Muscle layer of duodenum (tissue), 2 donors: ENCODE data around the gene FES.

Experiments
- H3K27ac ChIP-seq: one replicate; pipeline ENCODE4 v1.7.0; 2013; ENCODE audit warnings: mild to moderate bottlenecking, low read length
- H3K27me3 ChIP-seq: one replicate; pipeline ENCODE4 v1.7.0; 2013; ENCODE audit warnings: low read depth, mild to moderate bottlenecking, control low read depth, low read length
- H3K36me3 ChIP-seq, 2 donors: one replicate each; pipeline ENCODE4 v1.7.0; 2013; ENCODE audit warnings: low read length in 2 of 2, control low read depth in 1 of 2, mild to moderate bottlenecking in 1 of 2; ENCODE audit not compliant: insufficient read depth in 2 of 2, control insufficient read depth in 1 of 2
- H3K4me1 ChIP-seq, 2 donors: one replicate each; pipeline ENCODE4 v1.7.0; 2013; ENCODE audit warnings: low read length in 2 of 2, mild to moderate bottlenecking in 2 of 2, control low read depth in 1 of 2, moderate library complexity in 1 of 2; ENCODE audit not compliant: insufficient read depth in 2 of 2, control insufficient read depth in 1 of 2
- H3K4me3 ChIP-seq, 2 donors: one replicate each; pipeline ENCODE4 v1.7.0; 2013; ENCODE audit warnings: low read length in 2 of 2, low read depth in 1 of 2, mild to moderate bottlenecking in 1 of 2
- H3K9me3 ChIP-seq, 2 donors: one replicate each; pipeline ENCODE4 v1.7.0; 2013; ENCODE audit warnings: low read length in 2 of 2, control low read depth in 1 of 2, mild to moderate bottlenecking in 1 of 2; ENCODE audit not compliant: control insufficient read depth in 1 of 2
- donor health status: healthy.

Gene FES

DNA sequence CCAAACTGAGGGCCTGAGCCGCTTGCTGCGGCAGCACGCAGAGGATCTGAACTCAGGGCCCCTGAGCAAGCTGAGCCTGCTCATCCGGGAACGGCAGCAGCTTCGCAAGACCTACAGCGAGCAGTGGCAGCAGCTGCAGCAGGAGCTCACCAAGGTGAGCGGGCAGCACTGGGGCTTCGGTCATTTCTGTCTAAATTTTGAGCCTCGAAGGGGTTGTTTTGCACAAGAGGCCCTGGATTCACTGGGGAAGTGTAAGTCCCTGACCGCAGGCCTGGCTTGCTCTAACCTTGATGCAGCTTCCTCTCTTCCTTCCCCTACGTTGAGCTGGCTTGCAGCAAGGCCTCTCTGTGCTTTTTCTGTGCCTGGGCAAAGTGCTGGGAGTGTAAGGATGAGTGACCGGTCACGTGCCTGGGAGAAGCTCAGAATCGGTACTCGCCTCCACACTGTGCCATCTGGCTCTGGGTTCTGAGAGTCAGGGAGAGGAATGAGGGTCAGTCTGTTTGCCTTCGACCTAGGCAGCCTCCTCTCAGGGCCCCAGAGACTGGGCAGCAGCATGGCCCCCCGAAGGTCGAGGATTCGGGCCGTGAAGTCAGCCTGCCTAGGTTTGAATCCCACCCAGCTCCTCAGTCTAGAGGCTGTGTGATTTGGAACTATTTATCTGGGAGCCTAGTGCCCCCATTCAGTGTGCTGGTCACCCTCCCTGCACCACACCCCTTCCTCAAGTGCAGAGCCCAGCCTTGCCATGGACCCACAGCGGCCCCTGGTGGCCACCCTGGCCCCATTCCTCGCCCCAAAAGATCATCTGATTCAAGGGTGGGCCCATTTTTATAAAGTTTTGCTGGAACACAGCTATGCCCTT lies 1.4 kb downstream of the FES start:
- Histone ChIP-seq H3K4me1 (peaks cover 10 to 26% of the 10 kb centered on the region in 2 donors), H3K27ac (peak overlapping the region; percentile 87), H3K36me3 (peaks cover 16 to 52% of the 10 kb centered on the region in 2 donors)

GRCh38 chr15:90886291-90886614 lies 1.9 kb downstream of the FES start:
- Histone ChIP-seq H3K4me1 (peaks cover 10 to 26% of the 10 kb centered on the region in 2 donors), H3K27me3 (no peaks in the 10 kb centered on the region), H3K27ac (peak overlapping the region; percentile 87), H3K4me3 (peak overlapping the region; percentile 57 to 68), H3K36me3 (peaks cover 19 to 52% of the 10 kb centered on the region in 2 donors), H3K9me3 (no peaks in the 10 kb centered on the region)

More for the DNA sequence above, 1.4 kb downstream of the FES start:
- H3K27me3 ChIP-seq = no peaks in the 10 kb centered on the region
- peak overlapping the region; percentile 57 to 68 for H3K4me3 ChIP-seq
- no peaks in the 10 kb centered on the region for H3K9me3 ChIP-seq

DNA sequence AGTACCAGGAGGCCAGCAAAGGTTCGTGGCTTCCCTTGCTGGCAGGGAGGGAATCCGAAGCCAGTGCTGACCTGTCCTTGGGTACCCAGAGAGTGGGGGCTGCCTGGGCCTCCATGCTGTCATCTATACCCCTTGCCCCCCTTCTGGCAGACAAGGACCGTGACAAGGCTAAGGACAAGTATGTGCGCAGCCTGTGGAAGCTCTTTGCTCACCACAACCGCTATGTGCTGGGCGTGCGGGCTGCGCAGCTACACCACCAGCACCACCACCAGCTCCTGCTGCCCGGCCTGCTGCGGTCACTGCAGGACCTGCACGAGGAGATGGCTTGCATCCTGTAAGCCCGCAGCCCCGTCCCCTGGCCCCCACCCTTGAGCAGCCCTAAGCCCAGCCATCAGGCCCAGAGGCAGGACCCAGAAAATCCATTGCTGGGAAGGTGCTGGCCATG lies 2.8 kb downstream of the FES start:
- Histone ChIP-seq H3K36me3 (peaks cover 20 to 52% of the 10 kb centered on the region in 2 donors), H3K27ac (no peak overlapping the region), H3K4me1 (peaks cover 10 to 26% of the 10 kb centered on the region in 2 donors)

GRCh38 chr15:90889313-90889730 lies 5.0 kb downstream of the FES start:
- no peaks in the 10 kb centered on the region for H3K27me3 ChIP-seq
- H3K27ac ChIP-seq = no peak overlapping the region
- no peak overlapping the region for H3K4me3 ChIP-seq
- peaks cover 5 to 18% of the 10 kb centered on the region in 2 donors for H3K4me1 ChIP-seq
- peaks cover 38 to 69% of the 10 kb centered on the region in 2 donors for H3K36me3 ChIP-seq
- H3K9me3 ChIP-seq = no peaks in the 10 kb centered on the region

More for the DNA sequence above, 2.8 kb downstream of the FES start:
- Histone ChIP-seq H3K27me3 (no peaks in the 10 kb centered on the region), H3K9me3 (no peaks in the 10 kb centered on the region), H3K4me3 (no peak overlapping the region)

GRCh38 chr15:90889736-90890456 lies 5.6 kb downstream of the FES start:
- Histone ChIP-seq H3K27ac (no peak overlapping the region), H3K4me3 (no peak overlapping the region), H3K27me3 (no peaks in the 10 kb centered on the region), H3K4me1 (peaks cover 2 to 16% of the 10 kb centered on the region in 2 donors), H3K36me3 (peaks cover 38 to 71% of the 10 kb centered on the region in 2 donors), H3K9me3 (no peaks in the 10 kb centered on the region)

DNA sequence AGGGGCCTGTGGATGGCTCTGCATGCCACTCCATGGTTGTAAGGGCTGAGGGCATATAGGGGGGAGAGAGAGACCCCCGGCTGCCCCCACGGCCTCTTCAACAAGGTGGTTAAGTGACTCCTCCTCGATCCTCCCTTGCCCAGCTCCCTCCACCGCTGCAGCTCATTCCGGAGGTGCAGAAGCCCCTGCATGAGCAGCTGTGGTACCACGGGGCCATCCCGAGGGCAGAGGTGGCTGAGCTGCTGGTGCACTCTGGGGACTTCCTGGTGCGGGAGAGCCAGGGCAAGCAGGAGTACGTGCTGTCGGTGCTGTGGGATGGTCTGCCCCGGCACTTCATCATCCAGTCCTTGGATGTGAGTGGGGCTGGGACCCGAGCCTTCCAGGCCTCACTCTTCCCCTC lies 6.5 kb downstream of the FES start:
- Histone ChIP-seq H3K27me3 (no peaks in the 10 kb centered on the region), H3K4me1 (peaks cover 0 to 7% of the 10 kb centered on the region in 2 donors), H3K36me3 (peaks cover 38 to 80% of the 10 kb centered on the region in 2 donors), H3K27ac (no peak overlapping the region), H3K9me3 (no peaks in the 10 kb centered on the region), H3K4me3 (no peak overlapping the region)

- Histone ChIP-seq H3K27ac (no peak overlapping the region), H3K27me3 (no peaks in the 10 kb centered on the region), H3K4me3 (no peak overlapping the region), H3K9me3 (no peaks in the 10 kb centered on the region), H3K36me3 (peaks cover 38 to 81% of the 10 kb centered on the region in 2 donors), H3K4me1 (peaks cover 0 to 1% of the 10 kb centered on the region in 2 donors)
These were observed 7.1 kb downstream of the FES start for GRCh38 chr15:90891346-90891949.

GRCh38 chr15:90892023-90892422 lies 7.7 kb downstream of the FES start:
- Histone ChIP-seq H3K4me3 (no peak overlapping the region), H3K9me3 (no peaks in the 10 kb centered on the region), H3K36me3 (peaks cover 34 to 78% of the 10 kb centered on the region in 2 donors), H3K27ac (no peak overlapping the region), H3K27me3 (no peaks in the 10 kb centered on the region), H3K4me1 (no peaks in the 10 kb centered on the region)

DNA sequence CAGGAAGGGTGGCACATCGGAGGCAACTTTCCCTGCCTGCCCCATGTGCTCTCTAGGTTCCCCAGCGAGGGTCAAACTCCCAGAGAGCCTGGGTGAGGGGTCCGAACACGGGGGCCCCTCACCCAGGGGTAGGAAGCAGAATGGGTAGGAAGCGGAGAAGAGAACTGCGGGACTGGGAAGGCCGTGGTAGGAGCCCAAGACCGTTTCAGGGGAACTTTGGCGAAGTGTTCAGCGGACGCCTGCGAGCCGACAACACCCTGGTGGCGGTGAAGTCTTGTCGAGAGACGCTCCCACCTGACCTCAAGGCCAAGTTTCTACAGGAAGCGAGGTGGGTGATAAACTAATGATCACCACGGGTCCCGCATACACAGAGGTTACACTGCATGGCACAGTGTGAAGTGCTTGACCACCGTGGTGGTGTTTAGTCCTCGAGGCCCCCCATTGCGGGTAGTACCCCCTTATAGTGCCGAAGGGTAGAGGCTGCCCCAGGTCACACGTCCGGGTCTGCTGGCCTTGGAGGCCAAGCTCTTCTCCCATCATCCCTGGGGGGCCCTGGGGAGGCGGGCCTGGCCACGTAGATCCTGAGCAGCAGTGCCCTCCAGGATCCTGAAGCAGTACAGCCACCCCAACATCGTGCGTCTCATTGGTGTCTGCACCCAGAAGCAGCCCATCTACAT lies 8.3 kb downstream of the FES start:
- H3K4me3 ChIP-seq = no peak overlapping the region
- H3K36me3 ChIP-seq = peaks cover 34 to 72% of the 10 kb centered on the region in 2 donors
- H3K27me3 ChIP-seq = no peaks in the 10 kb centered on the region
- H3K4me1 ChIP-seq = no peaks in the 10 kb centered on the region
- H3K9me3 ChIP-seq = no peaks in the 10 kb centered on the region
- H3K27ac ChIP-seq = no peak overlapping the region

- Histone ChIP-seq H3K9me3 (no peaks in the 10 kb centered on the region), H3K27ac (no peak overlapping the region), H3K4me3 (no peak overlapping the region), H3K4me1 (no peaks in the 10 kb centered on the region), H3K27me3 (no peaks in the 10 kb centered on the region), H3K36me3 (peaks cover 34 to 64% of the 10 kb centered on the region in 2 donors)
These were observed 9.1 kb downstream of the FES start for GRCh38 chr15:90893175-90894090.
